B cell (primary cell): ENCODE measurements around the gene S1PR5. TPM values are rescaled to one million over a fixed set of nuclear protein-coding genes. Genes with fewer than 3 reads are reported as not detected.

Experiments
- ATAC-seq: fragments of 200-7000 bp; cut with Tn5 transposase; one replicate; pipeline ENCODE4 v1.10.0; 2021; ENCODE audit warnings: low read depth, mild to moderate bottlenecking, moderate number of reproducible peaks, moderate library complexity
- CTCF ChIA-PET: fragments of 350-600 bp; sonication (Branson Sonifier 250); formaldehyde crosslinking; loops from one replicate; lab custom pipeline; 2021; ENCODE audit warnings: antibody characterized with exemption, inconsistent platforms; lab: Charles Lee
- POLR2A ChIA-PET: fragments of 350-600 bp; sonication (Branson Sonifier 250); formaldehyde crosslinking; loops from one replicate; lab custom pipeline; 2021; ENCODE audit warnings: antibody characterized with exemption; lab: Charles Lee
- DNase-seq: peaks from one replicate; pipeline ENCODE4 v3.0.0; 2013
- H2AFZ ChIP-seq: 2 replicates; pipeline ENCODE4 v1.6.1; 2012; ENCODE audit warnings: mild to moderate bottlenecking, low read depth, low read length; ENCODE audit not compliant: insufficient read depth, poor library complexity, severe bottlenecking
- H3K27ac ChIP-seq, 2 donors: 1 replicate in 1 of 2; 2 replicates in 1 of 2; pipeline ENCODE4 v1.5.1; 2012 to 2013; ENCODE audit warnings: low read length in 2 of 2, mild to moderate bottlenecking in 2 of 2, moderate library complexity in 1 of 2
- H3K27me3 ChIP-seq, 4 experiments: fragments of 200-600 bp in 1 of 4; sonication (generic) in 1 of 4; replicated peaks in 1 of 4; 1 replicate in 2 of 4; 2 replicates in 2 of 4; pipeline versions ENCODE4 v1.6.1 to v1.7.0; 2013 to 2016; ENCODE audit warnings: low read length in 3 of 4, mild to moderate bottlenecking in 2 of 4, mixed read lengths in 1 of 4, moderate library complexity in 1 of 4; ENCODE audit not compliant: insufficient read depth in 4 of 4, control insufficient read depth in 3 of 4; ENCODE audit errors: control extremely low read depth in 1 of 4
- H3K36me3 ChIP-seq, 2 experiments: replicated peaks in 1 of 2; 1 replicate in 1 of 2; 2 replicates in 1 of 2; pipeline versions ENCODE4 v1.6.1 to v1.7.1; 2013; ENCODE audit warnings: low read length in 1 of 2; ENCODE audit not compliant: insufficient read depth in 2 of 2, control insufficient read depth in 1 of 2; ENCODE audit errors: control extremely low read depth in 1 of 2, extremely low read depth in 1 of 2
- H3K4me1 ChIP-seq, 2 donors: fragments of 200-600 bp in 1 of 2; sonication (generic) in 1 of 2; 1 replicate in 1 of 2; 2 replicates in 1 of 2; pipeline versions ENCODE4 v1.5.1 to v1.6.1; 2013 to 2017; ENCODE audit warnings: low read length in 2 of 2; ENCODE audit not compliant: control insufficient read depth in 2 of 2, insufficient read depth in 2 of 2
- H3K4me2 ChIP-seq: replicated peaks from 2 replicates; pipeline ENCODE3; 2012; ENCODE audit warnings: mild to moderate bottlenecking, low read depth, low read length; ENCODE audit not compliant: poor library complexity, severe bottlenecking
- H3K4me3 ChIP-seq, 5 experiments: fragments of 200-600 bp in 1 of 5; sonication (generic) in 1 of 5; 1 replicate in 3 of 5; 2 replicates in 2 of 5; pipeline versions ENCODE4 v1.5.1 to v1.7.0; 2011 to 2016; ENCODE audit warnings: low read length in 4 of 5, mild to moderate bottlenecking in 4 of 5, low read depth in 2 of 5, control low read depth in 1 of 5, moderate library complexity in 1 of 5; ENCODE audit not compliant: insufficient read depth in 1 of 5; ENCODE audit errors: control extremely low read depth in 1 of 5, extremely low read depth in 1 of 5
- H3K79me2 ChIP-seq: fragments of 200-600 bp; sonication (generic); one replicate; pipeline ENCODE4 v1.6.0; 2016; ENCODE audit warnings: low read length; ENCODE audit not compliant: control insufficient read depth, insufficient read depth
- H3K9ac ChIP-seq: fragments of 200-600 bp; sonication (generic); 2 replicates; pipeline ENCODE4 v1.6.1; 2017; ENCODE audit warnings: mild to moderate bottlenecking, low read length, moderate library complexity
- H3K9me3 ChIP-seq, 3 donors: one replicate each; pipeline versions ENCODE4 v1.6.1 to v1.7.1; 2013; ENCODE audit warnings: low read length in 2 of 3; ENCODE audit not compliant: control insufficient read depth in 2 of 3, insufficient read depth in 1 of 3; ENCODE audit errors: control extremely low read depth in 1 of 3
- H4K20me1 ChIP-seq: 2 replicates; pipeline ENCODE4 v1.6.0; 2012; ENCODE audit warnings: mild to moderate bottlenecking, low read length; ENCODE audit not compliant: insufficient read depth, control insufficient read depth, poor library complexity, severe bottlenecking
- H3K27ac Mint-ChIP-seq: one replicate; pipeline ENCODE4 v1.8.0; 2021; ENCODE audit warnings: mixed read lengths
- H3K27me3 Mint-ChIP-seq: one replicate; pipeline ENCODE4 v1.8.0; 2021; ENCODE audit warnings: mixed read lengths
- H3K4me1 Mint-ChIP-seq: one replicate; pipeline ENCODE4 v1.8.0; 2021; ENCODE audit warnings: mixed read lengths
- H3K4me3 Mint-ChIP-seq: one replicate; pipeline ENCODE4 v1.8.0; 2021; ENCODE audit warnings: mixed read lengths
- H3K9me3 Mint-ChIP-seq: one replicate; pipeline ENCODE4 v1.8.0; 2022; ENCODE audit warnings: mixed read lengths; ENCODE audit not compliant: insufficient read depth
- EZH2 ChIP-seq: IDR thresholded peaks from 2 replicates; pipeline ENCODE4 v1.6.1; 2012; ENCODE audit warnings: borderline replicate concordance, low read depth, mild to moderate bottlenecking, moderate library complexity, low read length; ENCODE audit not compliant: insufficient read depth, poor library complexity, severe bottlenecking
- WGBS: methylation state at CpG from one replicate; pipeline ENCODE4 v1.1.5; 2013; ENCODE audit warnings: missing lambda C conversion rate; ENCODE audit not compliant: insufficient coverage; 5-methylcytosine and 5-hydroxymethylcytosine counted together
- intact Hi-C: fragments of 100-400 bp; cut with micrococcal nuclease; formaldehyde crosslinking; loops from one replicate; pipeline ENCODE4 v1.10.0; 2022
- polyA plus RNA-seq: library from polyadenylated mRNA; depleted of rRNA; stranded (reverse); fragments of >200 nt; gene quantifications from 2 replicates; pipeline ENCODE4 v1.2.3, GENCODE V29; 2012
- total RNA-seq, 2 donors: library from RNA; stranded (reverse); fragments of 120-200 nt in 1 of 2; gene quantifications; 1 replicate in 1 of 2; 2 replicates in 1 of 2; pipeline versions ENCODE4 v1.2.3 to v1.2.4, GENCODE V29; 2013 to 2022
- TF ChIP-seq, protein P1 (sequence below): fragments of 200-600 bp; IDR thresholded peaks from one replicate; pipeline ENCODE4 v1.8.0; 2022; ENCODE audit warnings: antibody characterized with exemption, mild to moderate bottlenecking

Gene S1PR5
- total and polyA plus RNA-seq, 2 donors (not counting 1 experiment from before 2014, with no cell fraction given), result 0.27 to 0.67 TPM

- H3K27me3 Mint-ChIP-seq, result peaks cover 19% of the 10 kb centered on the region
- ChIA-PET POLR2A (interaction anchor here (0.6 kb wide), 1 partner anchor 49 kb away, joined by 11 read pairs; no protein-coding TSS in a partner anchor), CTCF (interaction anchor here (0.6 to 2.4 kb wide), 6 partner anchors 26 to 191 kb away, joined by 3 to 7 read pairs (median 3); partner anchors contain the start of gene QTRT1)
- peaks cover 15% of the 10 kb centered on the region for H3K4me1 Mint-ChIP-seq
- no peak overlapping the region for H3K27ac Mint-ChIP-seq
- Histone ChIP-seq H3K4me2 (peak overlapping the region; percentile 40), H4K20me1 (no peaks in the 10 kb centered on the region), H3K9me3 (peaks cover 0 to 5% (median 0%) of the 10 kb centered on the region in 3 donors), H3K27me3 (peaks cover 0 to 43% (median 20%) of the 10 kb centered on the region in 4 experiments), H3K36me3 (no peaks in the 10 kb centered on the region), H3K4me1 (peaks cover 16 to 17% of the 10 kb centered on the region in 2 donors), H3K4me3 (no peak overlapping the region), H2AFZ (peak overlapping the region; percentile 31), H3K27ac (no peak overlapping the region), H3K9ac (no peak overlapping the region), H3K79me2 (no peaks in the 10 kb centered on the region)
- intact Hi-C loops, result loop anchor here (1.0 to 2.0 kb wide), 2 partner anchors 62 to 188 kb away; no protein-coding TSS in a partner anchor
- H3K4me3 Mint-ChIP-seq, result no peak overlapping the region
- 8% methylated on average over 15 of the region's 15 CpGs for WGBS
- peak; percentile 44 for ATAC-seq
- DNase-seq, result peak; percentile 71
- TF ChIP-seq EZH2, result no peak
- TF ChIP-seq, protein P1, sequence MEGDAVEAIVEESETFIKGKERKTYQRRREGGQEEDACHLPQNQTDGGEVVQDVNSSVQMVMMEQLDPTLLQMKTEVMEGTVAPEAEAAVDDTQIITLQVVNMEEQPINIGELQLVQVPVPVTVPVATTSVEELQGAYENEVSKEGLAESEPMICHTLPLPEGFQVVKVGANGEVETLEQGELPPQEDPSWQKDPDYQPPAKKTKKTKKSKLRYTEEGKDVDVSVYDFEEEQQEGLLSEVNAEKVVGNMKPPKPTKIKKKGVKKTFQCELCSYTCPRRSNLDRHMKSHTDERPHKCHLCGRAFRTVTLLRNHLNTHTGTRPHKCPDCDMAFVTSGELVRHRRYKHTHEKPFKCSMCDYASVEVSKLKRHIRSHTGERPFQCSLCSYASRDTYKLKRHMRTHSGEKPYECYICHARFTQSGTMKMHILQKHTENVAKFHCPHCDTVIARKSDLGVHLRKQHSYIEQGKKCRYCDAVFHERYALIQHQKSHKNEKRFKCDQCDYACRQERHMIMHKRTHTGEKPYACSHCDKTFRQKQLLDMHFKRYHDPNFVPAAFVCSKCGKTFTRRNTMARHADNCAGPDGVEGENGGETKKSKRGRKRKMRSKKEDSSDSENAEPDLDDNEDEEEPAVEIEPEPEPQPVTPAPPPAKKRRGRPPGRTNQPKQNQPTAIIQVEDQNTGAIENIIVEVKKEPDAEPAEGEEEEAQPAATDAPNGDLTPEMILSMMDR, result peak; percentile 91
- no peaks in the 10 kb centered on the region for H3K9me3 Mint-ChIP-seq
Measured at GRCh38 chr19:10510301-10510802, 6.9 kb downstream of the S1PR5 start.

GRCh38 chr19:10508707-10509106 lies 8.5 kb downstream of the S1PR5 start:
- Histone ChIP-seq H3K4me2 (no peak overlapping the region), H3K9me3 (no peaks in the 10 kb centered on the region), H3K27ac (no peak overlapping the region), H3K4me3 (no peak overlapping the region), H3K9ac (no peak overlapping the region), H3K36me3 (no peaks in the 10 kb centered on the region), H2AFZ (no peak overlapping the region), H3K4me1 (peaks cover 5 to 10% of the 10 kb centered on the region in 2 donors), H3K79me2 (no peaks in the 10 kb centered on the region), H4K20me1 (no peaks in the 10 kb centered on the region), H3K27me3 (peaks cover 0 to 27% (median 12%) of the 10 kb centered on the region in 4 experiments)
- peaks cover 10% of the 10 kb centered on the region for H3K27me3 Mint-ChIP-seq
- no peak overlapping the region for H3K27ac Mint-ChIP-seq
- no peak for TF ChIP-seq EZH2
- TF ChIP-seq, protein P1, result no peak
- ChIA-PET CTCF (interaction anchor here (0.8 to 1.9 kb wide), 6 partner anchors 8 to 191 kb away, joined by 3 to 4 read pairs (median 3); partner anchors contain the start of gene S1PR5), POLR2A (interaction anchor here (0.6 kb wide), 1 partner anchor 8 kb away, joined by 8 read pairs; no protein-coding TSS in a partner anchor)
- no peak overlapping the region for H3K4me3 Mint-ChIP-seq
- intact Hi-C loops, result loop anchor here (5.0 kb wide), 1 partner anchor 34 kb away; the partner anchor contains the start of gene ATG4D
- H3K9me3 Mint-ChIP-seq, result no peaks in the 10 kb centered on the region
- no peak for ATAC-seq
- peaks cover 10% of the 10 kb centered on the region for H3K4me1 Mint-ChIP-seq
- DNase-seq, result no peak
- WGBS, result 57% methylated on average over 3 of the region's 3 CpGs
